Neuronal stem cell (in vitro differentiated cells): ENCODE data around the gene GCLC.
A peak's percentile ranks its signal among the peaks of the same experiment; 100 is the strongest.

Experiments used
- DNase-seq: peaks from one replicate; pipeline ENCODE4 v3.0.0-alpha.2; 2013; ENCODE audit warnings: low spot score
- H2AFZ ChIP-seq: one replicate; pipeline ENCODE4 v1.6.1; 2013; ENCODE audit warnings: mild to moderate bottlenecking, low read length, inconsistent platforms
- H2AK5ac ChIP-seq: 2 replicates; pipeline ENCODE4 v1.6.1; 2013; ENCODE audit warnings: low read depth, mild to moderate bottlenecking, inconsistent platforms, low read length, moderate library complexity, mixed read lengths
- H2BK120ac ChIP-seq: 2 replicates; pipeline ENCODE4 v1.6.1; 2013; ENCODE audit warnings: low read depth, mild to moderate bottlenecking, inconsistent platforms, low read length, moderate library complexity, mixed read lengths
- H2BK12ac ChIP-seq: one replicate; pipeline ENCODE4 v1.6.1; 2013; ENCODE audit warnings: low read length, inconsistent platforms
- H2BK15ac ChIP-seq: 2 replicates; pipeline ENCODE4 v1.6.1; 2013; ENCODE audit warnings: mild to moderate bottlenecking, low read length, inconsistent platforms, mixed read lengths
- H2BK5ac ChIP-seq: one replicate; pipeline ENCODE4 v1.6.1; 2013; ENCODE audit warnings: inconsistent platforms, mild to moderate bottlenecking, low read length, moderate library complexity
- H3K14ac ChIP-seq: one replicate; pipeline ENCODE4 v1.6.1; 2013; ENCODE audit warnings: low read length, inconsistent platforms
- H3K18ac ChIP-seq: 2 replicates; pipeline ENCODE4 v1.6.1; 2013; ENCODE audit warnings: low read length, inconsistent platforms
- H3K23ac ChIP-seq: 2 replicates; pipeline ENCODE4 v1.6.1; 2013; ENCODE audit warnings: low read depth, mild to moderate bottlenecking, mixed read lengths, low read length, inconsistent platforms; ENCODE audit not compliant: poor library complexity
- H3K27ac ChIP-seq: replicated peaks from 3 replicates; pipeline ENCODE4 v1.5.1; 2013; ENCODE audit warnings: low read length, inconsistent platforms
- H3K27me3 ChIP-seq, 3 experiments: 2 replicates each; pipeline ENCODE4 v1.6.1; 2013; ENCODE audit warnings: low read length in 3 of 3, mild to moderate bottlenecking in 2 of 3, inconsistent platforms in 1 of 3, low read depth in 1 of 3, mixed read lengths in 1 of 3, moderate library complexity in 1 of 3; ENCODE audit not compliant: control insufficient read depth in 3 of 3, insufficient read depth in 3 of 3
- H3K36me3 ChIP-seq, 2 donors: replicated peaks in 1 of 2; 2 replicates each; pipeline ENCODE4 v1.6.1; 2013; ENCODE audit warnings: low read length in 2 of 2; ENCODE audit not compliant: control insufficient read depth in 2 of 2, insufficient read depth in 2 of 2
- H3K4ac ChIP-seq: 2 replicates; pipeline ENCODE4 v1.6.1; 2013; ENCODE audit warnings: inconsistent platforms, mild to moderate bottlenecking, low read length, moderate library complexity
- H3K4me1 ChIP-seq, 2 donors: 1 replicate in 1 of 2; 2 replicates in 1 of 2; pipeline ENCODE4 v1.6.1; 2013; ENCODE audit warnings: low read length in 2 of 2, low read depth in 1 of 2; ENCODE audit not compliant: control insufficient read depth in 2 of 2, insufficient read depth in 1 of 2
- H3K4me2 ChIP-seq: one replicate; pipeline ENCODE4 v1.6.1; 2013; ENCODE audit warnings: mild to moderate bottlenecking, low read length, inconsistent platforms; ENCODE audit not compliant: insufficient read depth, poor library complexity, severe bottlenecking
- H3K4me3 ChIP-seq, 2 donors: 2 replicates each; pipeline ENCODE4 v1.5.1; 2013; ENCODE audit warnings: low read length in 2 of 2, mild to moderate bottlenecking in 2 of 2, inconsistent platforms in 1 of 2, moderate library complexity in 1 of 2
- H3K79me1 ChIP-seq: one replicate; pipeline ENCODE4 v1.6.1; 2013; ENCODE audit warnings: low read depth, mild to moderate bottlenecking, inconsistent platforms, low read length, moderate library complexity
- H3K9ac ChIP-seq: one replicate; pipeline ENCODE4 v1.6.1; 2013; ENCODE audit warnings: mild to moderate bottlenecking, low read depth, low read length, inconsistent platforms; ENCODE audit not compliant: poor library complexity
- H3K9me3 ChIP-seq, 2 donors: replicated peaks in 1 of 2; 2 replicates each; pipeline versions ENCODE3 to v1.6.1; 2013; ENCODE audit warnings: low read length in 2 of 2, mild to moderate bottlenecking in 2 of 2, inconsistent platforms in 1 of 2, low read depth in 1 of 2, mixed read lengths in 1 of 2, moderate library complexity in 1 of 2; ENCODE audit not compliant: control insufficient read depth in 2 of 2, insufficient read depth in 1 of 2
- H4K8ac ChIP-seq: one replicate; pipeline ENCODE4 v1.6.1; 2013; ENCODE audit warnings: low read depth, mild to moderate bottlenecking, inconsistent platforms, low read length, moderate library complexity
- H4K91ac ChIP-seq: one replicate; pipeline ENCODE4 v1.6.1; 2013; ENCODE audit warnings: low read length, low read depth, mild to moderate bottlenecking, inconsistent platforms; ENCODE audit not compliant: poor library complexity
- WGBS, 2 donors: extraction: QIAGEN DNeasy Blood & Tissue Kit; methylation state at CpG; one replicate each; pipeline ENCODE4 v1.1.7; 2013; ENCODE audit warnings: missing lambda C conversion rate in 2 of 2, mixed read lengths in 1 of 2; ENCODE audit not compliant: insufficient read length in 2 of 2, insufficient replicate concordance in 1 of 2; ENCODE audit errors: extremely low coverage in 2 of 2; 5-methylcytosine and 5-hydroxymethylcytosine counted together

The GCLC gene

GRCh38 chr6:53547811-53548496 is 3.1 kb upstream of the GCLC start:
- peak overlapping the region; percentile 94 for H2AFZ ChIP-seq
- no peak overlapping the region for H3K4ac ChIP-seq
- peaks cover 0 to 25% (median 13%) of the 10 kb centered on the region in 3 experiments for H3K27me3 ChIP-seq
- H3K36me3 ChIP-seq, result no peaks in the 10 kb centered on the region
- H3K4me3 ChIP-seq, result peak overlapping the region; percentile 57 to 78
- no peak overlapping the region for H4K8ac ChIP-seq
- H3K23ac ChIP-seq, result peak overlapping the region; percentile 62
- peaks cover 3 to 8% of the 10 kb centered on the region in 2 donors for H3K4me1 ChIP-seq
- no peak overlapping the region for H2BK12ac ChIP-seq
- H3K27ac ChIP-seq, result peak overlapping the region; percentile 20
- H2AK5ac ChIP-seq, result no peak overlapping the region
- H3K79me1 ChIP-seq, result peaks cover 3% of the 10 kb centered on the region
- no peak overlapping the region for H2BK15ac ChIP-seq
- H2BK120ac ChIP-seq, result no peak overlapping the region
- H4K91ac ChIP-seq, result no peak overlapping the region
- H3K18ac ChIP-seq, result peak overlapping the region; percentile 9
- DNase-seq, result peak; percentile 89
- no peak overlapping the region for H3K14ac ChIP-seq
- no peak overlapping the region for H2BK5ac ChIP-seq
- peak overlapping the region; percentile 69 for H3K4me2 ChIP-seq
- no peak overlapping the region for H3K9ac ChIP-seq
- H3K9me3 ChIP-seq, result peaks cover 0 to 7% of the 10 kb centered on the region in 2 donors
- no CpG with 5 or more reads among the region's 57 CpGs for WGBS, 2 donors

GRCh38 chr6:53547166-53547810 is 2.4 kb upstream of the GCLC start:
- Histone ChIP-seq H3K36me3 (no peaks in the 10 kb centered on the region), H3K4me1 (peaks cover 4 to 12% of the 10 kb centered on the region in 2 donors), H3K18ac (no peak overlapping the region), H2BK120ac (no peak overlapping the region), H3K14ac (no peak overlapping the region), H2BK5ac (no peak overlapping the region), H3K9me3 (peaks cover 0 to 7% of the 10 kb centered on the region in 2 donors), H3K4me2 (peak overlapping the region; percentile 69), H2BK12ac (no peak overlapping the region), H4K8ac (no peak overlapping the region), H2BK15ac (no peak overlapping the region), H4K91ac (no peak overlapping the region), H3K79me1 (peaks cover 3% of the 10 kb centered on the region), H3K4me3 (peak overlapping the region; percentile 57 to 78), H2AFZ (peak overlapping the region; percentile 94), H3K27ac (no peak overlapping the region), H3K4ac (no peak overlapping the region), H2AK5ac (no peak overlapping the region), H3K27me3 (peaks cover 0 to 25% (median 13%) of the 10 kb centered on the region in 3 experiments), H3K9ac (no peak overlapping the region), H3K23ac (no peak overlapping the region)
- DNase-seq, result no peak
- no CpG with 5 or more reads among the region's 12 CpGs for WGBS, 2 donors

GRCh38 chr6:53546281-53546680 is 1.4 kb upstream of the GCLC start:
- no peak overlapping the region for H4K8ac ChIP-seq
- H3K27ac ChIP-seq, result no peak overlapping the region
- no peak overlapping the region for H3K14ac ChIP-seq
- DNase-seq, result no peak
- no peak overlapping the region for H2BK120ac ChIP-seq
- no peak overlapping the region for H2BK15ac ChIP-seq
- WGBS, 2 donors, result no CpG with 5 or more reads among the region's 2 CpGs
- H3K4me1 ChIP-seq, result peaks cover 4 to 12% of the 10 kb centered on the region in 2 donors
- H3K4me3 ChIP-seq, result no peak overlapping the region
- H3K27me3 ChIP-seq, result peaks cover 0 to 22% (median 13%) of the 10 kb centered on the region in 3 experiments
- no peak overlapping the region for H2BK12ac ChIP-seq
- peaks cover 0 to 7% of the 10 kb centered on the region in 2 donors for H3K9me3 ChIP-seq
- no peak overlapping the region for H2AK5ac ChIP-seq
- H3K79me1 ChIP-seq, result peaks cover 3% of the 10 kb centered on the region
- H3K9ac ChIP-seq, result no peak overlapping the region
- H3K36me3 ChIP-seq, result no peaks in the 10 kb centered on the region
- H3K4me2 ChIP-seq, result no peak overlapping the region
- no peak overlapping the region for H2BK5ac ChIP-seq
- H2AFZ ChIP-seq, result no peak overlapping the region
- H3K4ac ChIP-seq, result no peak overlapping the region
- no peak overlapping the region for H4K91ac ChIP-seq
- H3K18ac ChIP-seq, result no peak overlapping the region
- no peak overlapping the region for H3K23ac ChIP-seq

- H4K91ac ChIP-seq, result no peak overlapping the region
- peak overlapping the region; percentile 92 for H3K23ac ChIP-seq
- peak overlapping the region; percentile 43 for H2BK120ac ChIP-seq
- no peak overlapping the region for H3K4ac ChIP-seq
- H3K36me3 ChIP-seq, result peaks cover 2 to 5% of the 10 kb centered on the region in 2 donors
- no peak overlapping the region for H2BK5ac ChIP-seq
- peak overlapping the region; percentile 70 for H3K4me2 ChIP-seq
- H2AFZ ChIP-seq, result peak overlapping the region; percentile 98
- peak overlapping the region; percentile 95 for H2BK12ac ChIP-seq
- no CpG with 5 or more reads among the region's 24 CpGs for WGBS, 2 donors
- no peak overlapping the region for H2BK15ac ChIP-seq
- H2AK5ac ChIP-seq, result no peak overlapping the region
- H3K9me3 ChIP-seq, result peaks cover 0 to 7% of the 10 kb centered on the region in 2 donors
- H3K14ac ChIP-seq, result peak overlapping the region; percentile 98
- peaks cover 3% of the 10 kb centered on the region for H3K79me1 ChIP-seq
- H3K4me1 ChIP-seq, result peaks cover 4 to 12% of the 10 kb centered on the region in 2 donors
- no peak overlapping the region for H4K8ac ChIP-seq
- DNase-seq, result peak; percentile 27
- peak overlapping the region; percentile 71 to 95 for H3K4me3 ChIP-seq
- H3K27ac ChIP-seq, result peak overlapping the region; percentile 94
- H3K18ac ChIP-seq, result peak overlapping the region; percentile 96
- peaks cover 0 to 19% (median 13%) of the 10 kb centered on the region in 3 experiments for H3K27me3 ChIP-seq
- peak overlapping the region; percentile 98 for H3K9ac ChIP-seq
These were observed 758 bp downstream of the GCLC start for GRCh38 chr6:53544217-53544469.
